Thyroid gland (tissue), 4 donors: ENCODE results near the gene KRTAP2-3. TPM values are rescaled to one million over a fixed set of nuclear protein-coding genes. Genes with fewer than 3 reads are reported as not detected.
"Not testable (repeated sequence)": the region's sequence is repeated elsewhere in the genome, so short reads cannot be mapped to it uniquely, and the experiment has no call there.

Source experiments
- DNase-seq, 2 donors: peaks; one replicate each; pipeline ENCODE4 v3.0.0-alpha.2; 2019
- H3K27ac ChIP-seq, 3 donors: fragments of 200-600 bp; sonication (generic); 1 replicate in 2 of 3; 2 replicates in 1 of 3; pipeline ENCODE4 v1.5.1; 2016 to 2019; ENCODE audit warnings: mild to moderate bottlenecking in 1 of 3, moderate library complexity in 1 of 3
- H3K27me3 ChIP-seq: fragments of 200-600 bp; sonication (generic); one replicate; pipeline ENCODE4 v1.5.1; 2019
- H3K36me3 ChIP-seq, 2 donors: fragments of 200-600 bp; sonication (generic); one replicate each; pipeline ENCODE4 v1.5.1; 2016 to 2019
- H3K4me1 ChIP-seq, 2 donors: fragments of 200-600 bp; sonication (generic); one replicate each; pipeline ENCODE4 v1.5.1; 2017 to 2019
- H3K4me3 ChIP-seq, 3 donors: fragments of 200-600 bp; sonication (generic); replicated peaks in 1 of 3; 1 replicate in 2 of 3; 2 replicates in 1 of 3; pipeline ENCODE4 v1.5.1; 2016; ENCODE audit warnings: mild to moderate bottlenecking in 1 of 3
- H3K9me3 ChIP-seq: fragments of 200-600 bp; sonication (generic); one replicate; pipeline ENCODE4 v1.5.1; 2017
- CTCF ChIP-seq, 6 experiments: fragments of 200-600 bp in 3 of 6; fragments of 450-650 bp in 3 of 6; sonication (generic) in 3 of 6; IDR thresholded peaks; one replicate each; pipeline ENCODE4 v1.5.1; 2016 to 2019; ENCODE audit warnings: antibody characterized with exemption in 6 of 6, mild to moderate bottlenecking in 2 of 6, inconsistent platforms in 1 of 6, moderate library complexity in 1 of 6
- POLR2A ChIP-seq, 2 donors: fragments of 450-650 bp; IDR thresholded peaks; one replicate each; pipeline ENCODE4 v1.6.1; 2017; ENCODE audit warnings: antibody characterized with exemption in 2 of 2, mild to moderate bottlenecking in 2 of 2, moderate library complexity in 1 of 2
- whole genome bisulfite sequencing, 2 donors: methylation state at CpG; one replicate each; pipeline ENCODE4 v1.1.5; 2017; 5-methylcytosine and 5-hydroxymethylcytosine counted together
- intact Hi-C: fragments of 100-400 bp; cut with DNase I; formaldehyde crosslinking; loops from one replicate; pipeline ENCODE4 v1.15.1; 2023
- total RNA-seq, 4 donors: library from RNA; depleted of rRNA; stranded (reverse); fragments of >200 nt; gene quantifications; one replicate each; pipeline ENCODE4 v1.2.3, GENCODE V29; 2016

Gene KRTAP2-3
- total RNA-seq, 4 donors from 2014 or later: not detected

DNA sequence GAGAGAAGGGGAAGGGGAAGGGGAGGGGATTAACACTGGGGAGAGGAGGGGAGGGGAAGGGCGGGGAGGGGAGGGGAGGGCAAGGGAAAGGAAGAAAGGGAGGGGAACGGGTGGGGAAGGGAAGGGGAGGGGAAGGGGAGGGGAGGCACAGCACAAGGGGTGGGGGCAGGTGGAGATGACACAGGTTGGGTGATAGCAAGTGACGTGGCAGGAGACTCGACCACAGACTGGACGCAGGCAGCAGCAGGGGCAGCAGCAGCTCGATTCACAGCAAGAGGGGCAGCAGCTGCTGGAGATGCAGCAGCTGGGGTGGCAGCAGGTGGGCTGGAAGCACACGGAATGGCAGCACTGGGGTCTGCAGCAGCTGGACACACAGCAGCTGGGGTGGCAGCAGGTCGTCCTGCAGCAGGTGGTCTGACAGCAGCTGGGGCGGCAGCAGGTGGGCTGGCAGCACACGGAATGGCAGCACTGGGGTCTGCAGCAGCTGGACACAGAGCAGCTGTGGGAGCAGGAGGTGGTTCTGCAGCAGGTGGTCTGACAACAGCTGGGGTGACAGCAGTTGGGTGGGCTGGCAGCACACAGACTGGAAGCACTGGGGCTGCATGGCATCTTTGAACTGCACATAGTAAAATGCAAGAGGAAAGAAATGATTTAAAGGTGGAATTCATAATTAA lies 41.8 kb upstream of the KRTAP2-3 start, which contains the start of gene KRTAP4-16:
TSS of gene KRTAP4-16 (minus strand) at position 624 of the 674 bp plus-strand sequence. CDS start at position 624, 0 bp downstream.
- no peak for DNase-seq
- no peak within 1 kb of the TSS for H3K27ac ChIP-seq
- WGBS, 2 donors: 56 to 63% methylated on average over 8 to 10 of the region's 10 CpGs
- TF ChIP-seq CTCF (IDR thresholded peaks at IDR 0.05): no peak
- TF ChIP-seq POLR2A (IDR thresholded peaks at IDR 0.05): no peak
- intact Hi-C loops: no loop called here
- no peak within 1 kb of the TSS for H3K4me3 ChIP-seq
- H3K9me3 ChIP-seq: no peaks in the 10 kb centered on the region
- H3K4me1 ChIP-seq: no peaks in the 10 kb centered on the region
- no peaks in the 10 kb centered on the region for H3K36me3 ChIP-seq
- no peaks in the 10 kb centered on the region for H3K27me3 ChIP-seq

GRCh38 chr17:41099682-41100480 lies 40.0 kb upstream of the KRTAP2-3 start:
- DNase-seq, H3K4me3 ChIP-seq, H3K4me1 ChIP-seq, H3K36me3 ChIP-seq, intact Hi-C loops, H3K27ac ChIP-seq, H3K27me3 ChIP-seq, H3K9me3 ChIP-seq: not testable (repeated sequence)
- WGBS, 2 donors: 68 to 74% methylated on average over 7 of the region's 7 CpGs

- intact Hi-C loops: no loop called here
- no peak for DNase-seq
- H3K27ac ChIP-seq: no peak overlapping the region
- H3K27me3 ChIP-seq: no peaks in the 10 kb centered on the region
- TF ChIP-seq POLR2A (IDR thresholded peaks at IDR 0.05): no peak
- no peak for TF ChIP-seq CTCF (IDR thresholded peaks at IDR 0.05)
- H3K4me1 ChIP-seq: no peaks in the 10 kb centered on the region
- H3K9me3 ChIP-seq: no peaks in the 10 kb centered on the region
- WGBS, 2 donors: 93 to 94% methylated on average over 6 of the region's 6 CpGs
- no peaks in the 10 kb centered on the region for H3K36me3 ChIP-seq
- H3K4me3 ChIP-seq: no peak overlapping the region
Measured at GRCh38 chr17:41098481-41098880, 38.6 kb upstream of the KRTAP2-3 start.

GRCh38 chr17:41098042-41098441 lies 38.1 kb upstream of the KRTAP2-3 start, which contains the start of gene KRTAP4-8:
Gene KRTAP4-8, minus strand, starts transcription at chr17:41098142. Its CDS starts 58 bp downstream, at chr17:41098084.
- no peaks in the 10 kb centered on the region for H3K4me1 ChIP-seq
- H3K9me3 ChIP-seq: no peaks in the 10 kb centered on the region
- TF ChIP-seq POLR2A (IDR thresholded peaks at IDR 0.05) (no peak), CTCF (IDR thresholded peaks at IDR 0.05) (no peak)
- 75% methylated on average over 4 of the region's 4 CpGs for WGBS, 2 donors
- H3K36me3 ChIP-seq: no peaks in the 10 kb centered on the region
- no peak within 1 kb of the TSS for H3K4me3 ChIP-seq
- no peak for DNase-seq
- no peak within 1 kb of the TSS for H3K27ac ChIP-seq
- intact Hi-C loops: no loop called here
- H3K27me3 ChIP-seq: no peaks in the 10 kb centered on the region

- WGBS, 2 donors: 47 to 55% methylated on average over 7 of the region's 7 CpGs
- TF ChIP-seq POLR2A (IDR thresholded peaks at IDR 0.05) (no peak), CTCF (IDR thresholded peaks at IDR 0.05) (no peak)
- intact Hi-C loops: no loop called here
- Histone ChIP-seq H3K27ac (no peak overlapping the region), H3K36me3 (no peaks in the 10 kb centered on the region), H3K4me1 (no peaks in the 10 kb centered on the region), H3K27me3 (no peaks in the 10 kb centered on the region), H3K4me3 (no peak overlapping the region), H3K9me3 (no peaks in the 10 kb centered on the region)
- no peak for DNase-seq
Measured at GRCh38 chr17:41096055-41096454, 36.1 kb upstream of the KRTAP2-3 start.

DNA sequence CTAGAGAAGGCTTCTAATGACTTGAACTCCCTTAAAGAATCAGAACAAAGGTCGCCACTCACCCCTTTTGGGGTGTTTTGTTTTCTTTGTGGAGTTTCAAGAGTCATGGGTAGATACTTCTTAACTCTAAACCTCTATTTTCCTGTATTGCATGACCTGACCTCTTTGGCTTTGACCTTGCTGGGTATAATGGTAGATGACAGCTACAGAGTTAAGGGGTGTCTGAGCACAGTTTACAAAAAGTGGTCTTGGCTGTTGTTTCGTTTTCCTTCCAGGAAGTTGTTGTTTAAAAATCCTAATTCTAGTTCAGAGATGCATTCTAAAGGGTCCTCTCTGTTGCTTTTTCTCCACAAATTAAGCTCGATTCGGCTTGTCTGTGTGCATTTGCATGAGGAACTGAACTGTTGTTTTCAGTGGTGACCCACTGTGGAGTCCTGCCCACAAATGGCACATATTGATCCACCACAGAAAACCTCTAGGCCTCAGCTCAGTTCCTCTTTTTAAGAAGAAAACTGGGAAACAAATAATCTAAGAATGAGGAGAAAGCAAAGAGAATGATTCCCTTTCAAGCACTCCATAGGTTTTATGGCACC lies 28.9 kb upstream of the KRTAP2-3 start:
- H3K27ac ChIP-seq, H3K4me3 ChIP-seq: not testable (repeated sequence)

DNA sequence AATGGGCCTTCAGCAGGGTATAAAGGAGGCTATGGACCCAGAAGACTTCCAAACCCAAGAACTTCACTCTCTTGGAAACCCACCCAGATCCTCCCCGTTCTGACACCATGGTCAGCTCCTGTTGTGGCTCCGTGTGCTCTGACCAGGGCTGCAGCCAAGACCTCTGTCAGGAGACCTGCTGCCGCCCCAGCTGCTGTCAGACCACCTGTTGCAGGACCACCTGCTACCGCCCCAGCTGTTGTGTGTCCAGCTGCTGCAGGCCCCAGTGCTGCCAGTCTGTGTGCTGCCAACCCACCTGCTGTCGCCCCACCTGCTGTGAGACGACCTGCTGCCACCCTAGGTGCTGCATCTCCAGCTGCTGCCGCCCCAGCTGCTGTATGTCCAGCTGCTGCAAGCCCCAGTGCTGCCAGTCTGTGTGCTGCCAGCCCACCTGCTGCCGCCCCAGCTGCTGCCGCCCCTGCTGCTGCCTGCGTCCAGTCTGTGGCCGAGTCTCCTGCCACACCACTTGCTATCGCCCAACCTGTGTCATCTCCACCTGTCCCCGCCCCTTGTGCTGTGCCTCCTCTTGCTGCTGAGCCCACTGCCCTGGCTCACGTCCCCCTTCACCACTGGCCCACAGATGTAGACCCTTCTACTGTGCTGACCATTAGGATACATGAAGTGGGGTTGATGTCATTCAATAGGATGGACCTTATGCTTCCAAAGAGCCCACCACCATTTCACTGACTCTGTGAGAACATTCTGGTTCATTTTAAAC lies 24.4 kb upstream of the KRTAP2-3 start, which contains the start of gene KRTAP4-7:
TSS of gene KRTAP4-7 (plus strand) at position 51 of the 757 bp plus-strand sequence. CDS start at position 108, 57 bp downstream.
- DNase-seq, H3K4me1 ChIP-seq, H3K27me3 ChIP-seq, H3K27ac ChIP-seq, intact Hi-C loops, H3K36me3 ChIP-seq, H3K9me3 ChIP-seq, H3K4me3 ChIP-seq: not testable (repeated sequence)
- 77 to 79% methylated on average over 7 to 9 of the region's 14 CpGs for WGBS, 2 donors

More for the DNA sequence above, 28.9 kb upstream of the KRTAP2-3 start:
- H3K9me3 ChIP-seq, intact Hi-C loops, H3K4me1 ChIP-seq, H3K36me3 ChIP-seq, H3K27me3 ChIP-seq, DNase-seq: not testable (repeated sequence)
- 50 to 64% methylated on average over 4 of the region's 4 CpGs for WGBS, 2 donors
